Measurements from ENCODE around the gene CARD10.

Gene CARD10

DNA sequence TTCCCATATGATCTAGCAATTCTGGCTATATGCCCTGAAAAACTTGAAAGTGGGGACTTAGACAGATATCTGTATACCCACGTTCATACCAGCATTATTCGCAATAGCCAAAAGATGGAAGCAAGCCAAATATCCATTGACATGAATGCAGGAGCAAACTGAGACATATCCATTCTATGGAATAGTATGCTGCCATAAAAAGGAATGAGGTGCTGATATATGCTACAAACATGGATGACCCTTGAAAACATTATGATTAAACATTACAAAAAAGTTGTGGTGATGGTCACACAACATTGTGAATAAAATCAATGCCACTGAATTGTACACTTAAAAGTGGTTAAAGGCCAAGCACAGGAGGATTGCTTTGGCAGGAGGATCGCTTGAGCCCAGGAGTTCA lies 58.5 kb downstream of the CARD10 start:
- DNase-seq, result no peak

DNA sequence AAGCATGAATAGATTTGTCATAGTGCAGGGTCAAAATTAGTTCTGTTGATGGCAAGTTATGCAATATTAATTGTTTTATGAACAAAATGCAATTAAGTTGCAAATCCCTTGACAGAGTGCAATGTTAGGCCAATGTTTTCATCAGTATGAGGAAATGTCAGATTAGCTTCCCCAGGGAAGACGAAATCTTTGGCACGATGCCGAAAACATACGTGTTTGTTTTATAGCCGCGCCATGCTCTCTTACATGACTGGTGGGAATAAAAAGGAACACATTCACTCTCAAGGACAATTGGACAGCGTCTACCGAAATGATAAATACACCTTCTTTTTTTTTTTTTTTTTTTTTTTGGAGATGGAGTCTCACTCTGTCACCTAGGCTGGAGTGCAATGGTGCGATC lies 60.0 kb downstream of the CARD10 start:
- no peak for DNase-seq

DNA sequence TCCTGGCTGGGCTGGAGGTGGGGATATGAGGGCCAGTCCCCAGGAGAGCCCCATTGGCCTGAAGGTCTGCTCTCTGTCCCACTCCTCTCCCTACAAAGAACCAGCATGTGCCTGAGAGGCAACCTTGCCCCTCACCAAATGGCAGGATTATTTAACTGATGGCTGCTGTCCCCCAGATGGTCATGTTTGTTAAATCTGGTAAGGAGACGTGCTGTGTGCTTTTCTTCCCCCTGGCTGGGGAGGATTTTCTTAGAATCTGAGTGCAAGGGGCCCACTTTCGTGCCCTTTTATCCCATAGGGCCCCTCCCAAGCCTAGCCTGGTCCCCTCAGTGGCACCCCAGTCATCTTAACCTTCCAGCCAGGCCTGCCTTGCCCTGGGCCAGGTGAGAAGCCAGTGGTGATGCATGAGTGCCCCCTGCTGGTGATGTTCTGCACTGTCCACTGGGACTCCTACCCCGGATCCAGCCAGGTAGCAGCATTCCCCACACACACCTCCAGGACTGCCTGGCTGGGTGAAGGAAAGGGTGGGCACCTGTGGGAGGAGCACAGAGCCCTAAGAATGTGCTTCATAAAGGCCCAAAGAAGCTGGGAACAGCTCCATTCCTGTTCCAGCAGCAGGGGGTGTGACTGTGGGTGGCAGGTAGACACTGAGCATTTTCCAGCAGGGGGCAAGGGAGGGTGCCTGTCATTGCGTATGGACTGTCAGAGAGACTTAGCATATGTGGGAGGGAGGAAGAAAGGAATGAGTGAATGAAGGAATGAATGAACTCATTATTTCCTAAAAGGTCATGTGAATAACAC lies 61.9 kb downstream of the CARD10 start:
- peak; percentile 75 for DNase-seq

- DNase-seq, result no peak
Observed at GRCh38 chr22:37456346-37456745, 62.9 kb downstream of the CARD10 start.

- no peak for DNase-seq
Observed at GRCh38 chr22:37455896-37456295, 63.3 kb downstream of the CARD10 start.

DNA sequence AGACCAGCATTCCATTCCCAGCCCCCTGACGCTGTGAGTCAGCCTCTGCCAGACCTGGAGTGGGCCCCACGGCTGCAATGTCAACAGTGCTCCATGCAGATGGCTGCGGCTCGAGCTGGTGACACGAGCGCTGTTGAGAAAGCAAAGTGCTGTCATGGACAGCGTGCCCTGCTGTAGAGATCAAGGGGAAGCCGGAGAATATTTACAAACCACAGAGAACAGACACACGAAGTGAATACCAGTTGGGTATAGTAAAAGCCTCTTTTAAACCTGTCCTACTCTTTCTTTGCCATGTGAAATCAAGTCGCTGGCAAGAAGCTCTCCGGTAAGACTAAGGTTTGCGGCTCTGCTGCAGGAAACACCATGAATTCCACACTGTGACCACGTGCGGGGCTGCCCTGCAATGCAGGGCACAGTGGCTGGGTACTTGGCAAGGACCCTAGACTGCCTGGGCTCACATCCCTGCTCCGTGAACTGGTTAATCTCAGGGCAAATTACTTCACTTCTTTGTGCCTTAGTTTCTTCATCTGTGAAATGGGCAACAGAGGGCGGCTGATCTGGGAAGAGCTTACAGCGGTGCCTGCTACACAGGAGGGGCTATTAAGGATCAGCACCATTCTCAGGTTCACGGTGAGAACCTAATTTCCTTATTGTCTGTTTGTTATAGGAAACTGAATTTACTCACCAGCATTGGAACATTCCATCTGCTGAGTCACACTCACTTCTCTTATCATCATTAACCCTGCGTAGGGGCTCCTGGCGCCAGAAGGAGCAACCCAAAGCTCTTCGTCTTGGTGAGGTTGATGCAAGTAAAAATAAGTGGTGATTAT lies 64.1 kb downstream of the CARD10 start:
- no peak for DNase-seq

DNA sequence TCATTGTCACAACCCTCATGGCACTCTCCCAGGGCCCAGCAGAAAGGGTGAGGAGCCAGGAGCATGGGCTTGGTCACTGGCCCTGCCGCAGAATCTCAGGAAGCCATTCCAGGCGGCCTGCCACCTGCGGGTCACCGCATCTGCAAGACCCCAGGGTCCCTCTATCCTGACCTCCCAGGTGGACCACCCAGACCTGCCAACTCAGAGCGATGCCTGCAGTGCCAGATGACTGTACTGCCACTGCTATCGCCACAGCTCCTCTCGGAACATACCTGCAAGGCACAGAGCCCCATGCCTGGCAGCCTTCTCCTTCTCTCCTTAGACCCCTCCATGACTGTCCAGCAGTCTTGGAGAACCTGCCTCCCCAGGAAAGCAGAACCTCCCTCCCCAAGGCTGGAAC lies 65.5 kb downstream of the CARD10 start:
- no peak for DNase-seq

- DNase-seq, result no peak
Observed at GRCh38 chr22:37451218-37451617, 68.0 kb downstream of the CARD10 start.

DNA sequence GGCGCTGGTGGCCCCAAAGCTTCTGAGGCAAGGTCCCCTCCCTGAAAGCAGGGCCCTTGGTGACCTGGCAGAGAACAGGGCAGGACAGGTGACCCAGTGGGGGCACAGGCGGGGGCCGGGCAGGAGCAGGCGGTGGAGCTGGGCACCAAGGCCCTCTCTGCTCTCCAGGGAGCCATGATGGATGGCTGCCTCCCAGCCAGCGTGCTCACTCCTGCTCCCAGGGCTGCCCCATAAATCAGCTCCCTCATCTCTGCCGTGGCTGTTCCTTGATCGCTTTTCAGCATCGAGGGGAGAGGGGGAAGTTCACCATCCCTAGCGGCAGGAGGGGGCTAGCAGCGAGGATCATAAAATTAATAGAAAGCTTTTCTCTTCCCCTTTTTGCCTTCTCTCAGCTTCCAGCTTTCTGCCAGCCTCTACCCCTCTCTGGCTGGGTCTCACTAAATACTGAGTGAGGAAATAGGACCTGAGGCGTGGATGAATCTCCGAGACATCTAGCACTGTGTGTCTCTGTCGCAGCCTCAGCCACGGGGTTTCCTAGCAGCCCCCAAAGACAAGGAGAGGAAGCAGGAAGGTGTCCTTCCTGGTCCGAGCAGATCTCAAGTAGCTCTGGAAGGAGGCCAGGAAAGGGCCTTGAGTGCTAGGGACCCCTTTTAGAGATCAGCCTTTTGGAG lies 69.7 kb downstream of the CARD10 start:
- peak; percentile 15 for DNase-seq

DNA sequence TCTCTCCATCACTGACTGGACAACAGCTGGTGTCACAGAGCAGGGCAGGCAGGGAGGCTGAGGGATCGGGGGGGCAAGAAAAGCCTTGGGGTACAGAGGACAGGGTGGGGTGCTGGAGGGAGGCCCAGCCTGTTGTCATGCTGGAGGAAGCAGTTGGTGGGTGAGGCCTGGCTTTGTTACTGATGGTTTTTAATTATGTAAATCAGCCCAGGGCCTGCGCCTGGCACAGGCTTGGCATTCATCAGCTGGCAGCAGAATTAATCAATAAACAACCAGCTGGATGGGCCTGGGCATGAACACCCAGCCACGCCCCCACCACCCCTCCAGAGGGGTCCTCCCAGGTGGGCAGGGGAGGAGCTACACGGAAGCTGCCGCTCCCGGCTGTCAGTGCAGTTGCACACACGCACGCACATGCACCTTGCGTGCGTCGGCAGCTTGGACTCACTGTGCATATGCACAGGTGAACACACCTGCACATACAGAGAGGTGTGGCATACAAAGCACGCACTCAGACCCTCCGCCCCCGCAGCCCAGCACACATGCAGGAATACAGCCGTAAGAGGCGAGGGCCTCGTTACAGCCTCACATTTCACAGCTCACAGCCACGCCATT lies 70.6 kb downstream of the CARD10 start:
- no peak for DNase-seq

DNA sequence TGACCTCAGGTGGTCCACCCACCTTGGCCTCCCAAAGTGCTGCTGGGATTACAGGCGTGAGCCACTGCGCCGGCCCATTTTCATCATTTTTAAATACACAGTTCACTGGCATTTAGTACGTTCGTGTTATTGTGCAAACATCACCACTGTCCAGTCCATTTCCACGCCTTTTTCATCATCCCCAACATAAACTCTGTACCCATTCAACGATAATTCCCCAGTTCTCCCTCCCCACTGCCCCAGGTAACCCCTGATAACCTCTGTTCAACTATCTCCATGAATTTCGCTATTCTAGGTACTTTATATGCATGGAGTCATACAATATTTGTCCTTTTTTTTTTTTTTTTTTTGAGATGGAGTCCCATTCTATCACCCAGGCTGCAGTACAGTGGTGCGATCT lies 73.7 kb downstream of the CARD10 start:
- no peak for DNase-seq

GRCh38 chr22:37443977-37444376 lies 75.2 kb downstream of the CARD10 start:
- DNase-seq, result no peak

DNA sequence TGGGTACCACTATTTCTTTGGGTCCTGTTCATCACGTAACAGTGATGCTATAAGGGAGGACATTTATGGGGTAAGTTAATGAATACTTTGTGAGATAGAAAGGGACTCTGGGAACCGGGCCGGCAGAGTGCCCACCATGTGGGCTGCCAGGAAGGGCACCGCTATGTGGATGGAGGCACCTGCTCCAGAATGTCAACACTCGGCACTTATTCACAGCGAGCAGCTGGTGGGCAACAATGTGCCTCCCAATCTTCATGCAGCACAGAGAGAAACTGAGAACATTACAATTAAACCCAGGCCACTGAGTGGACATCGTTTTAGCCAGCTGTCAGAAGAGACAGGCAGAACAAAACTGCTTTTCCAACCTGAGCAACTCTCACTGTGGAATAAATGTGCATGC lies 76.1 kb downstream of the CARD10 start:
- DNase-seq, result no peak

GRCh38 chr22:37442537-37442936 lies 76.7 kb downstream of the CARD10 start:
- DNase-seq, result peak; percentile 43

DNA sequence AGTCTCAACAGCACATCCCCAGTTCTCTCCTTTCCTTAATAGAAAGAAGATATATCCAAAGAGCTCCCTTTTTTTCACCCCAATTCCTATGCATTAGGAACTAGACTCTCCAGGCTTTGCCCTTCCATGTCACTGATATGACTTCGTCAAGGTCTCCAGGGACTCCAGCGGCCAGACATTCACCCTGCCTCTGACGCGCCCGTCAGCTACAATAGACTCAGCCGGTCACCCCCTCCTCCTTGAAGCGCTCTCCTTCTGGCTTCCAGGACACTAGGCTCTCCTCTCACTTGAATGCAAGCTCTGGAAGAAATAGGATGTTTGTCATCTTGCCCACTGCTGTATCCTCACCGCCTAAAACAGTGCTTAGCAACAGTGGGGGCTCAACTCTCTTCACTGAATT lies 77.1 kb downstream of the CARD10 start:
- no peak for DNase-seq

DNA sequence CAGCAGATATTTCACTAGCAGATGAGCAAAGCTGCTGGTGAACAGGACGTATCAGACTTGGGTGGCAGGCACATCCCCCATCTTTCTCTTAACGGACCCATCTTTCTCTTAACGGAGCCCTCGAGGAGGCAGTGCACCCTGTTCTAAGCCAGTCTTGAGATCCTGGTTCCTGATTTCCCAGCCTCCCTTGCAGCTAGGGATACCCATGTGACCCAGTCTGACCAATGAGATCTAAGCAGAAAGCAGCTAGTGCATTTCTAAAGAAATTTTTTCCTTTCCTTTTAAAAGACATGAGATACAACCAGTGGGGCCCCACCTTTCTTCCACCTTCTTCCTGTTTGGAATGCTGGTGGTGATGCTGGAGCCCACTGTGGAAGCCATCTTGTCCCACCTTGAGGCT lies 78.3 kb downstream of the CARD10 start:
- no peak for DNase-seq
